Raji (cell line): ENCODE results near the gene SHANK1.

Experiments used
- POLR2A ChIP-seq: IDR thresholded peaks from 2 replicates; pipeline ENCODE4 v1.6.1; 2011; ENCODE audit warnings: low read depth, low read length, control low read depth; ENCODE audit not compliant: insufficient read depth

The SHANK1 gene

DNA sequence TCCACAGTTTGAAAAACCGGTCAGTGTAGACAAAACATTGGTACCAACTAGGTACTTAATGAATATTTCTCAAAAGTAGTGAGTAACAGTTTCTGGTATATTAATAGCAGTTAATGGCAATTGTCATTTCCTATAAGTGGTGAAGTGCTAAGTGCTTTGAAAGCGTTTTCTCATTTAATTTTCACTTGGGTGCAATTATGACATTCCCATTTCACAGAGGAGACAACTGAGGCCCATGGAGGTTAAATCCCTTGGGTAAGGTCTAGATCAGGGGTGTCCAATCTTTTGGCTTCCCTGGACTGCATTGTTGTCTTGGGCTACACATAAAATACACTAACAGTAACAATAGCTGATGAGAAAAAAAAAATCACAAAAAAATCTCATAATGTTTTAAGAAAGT lies 79.2 kb downstream of the SHANK1 start:
- TF ChIP-seq POLR2A, result no peak

DNA sequence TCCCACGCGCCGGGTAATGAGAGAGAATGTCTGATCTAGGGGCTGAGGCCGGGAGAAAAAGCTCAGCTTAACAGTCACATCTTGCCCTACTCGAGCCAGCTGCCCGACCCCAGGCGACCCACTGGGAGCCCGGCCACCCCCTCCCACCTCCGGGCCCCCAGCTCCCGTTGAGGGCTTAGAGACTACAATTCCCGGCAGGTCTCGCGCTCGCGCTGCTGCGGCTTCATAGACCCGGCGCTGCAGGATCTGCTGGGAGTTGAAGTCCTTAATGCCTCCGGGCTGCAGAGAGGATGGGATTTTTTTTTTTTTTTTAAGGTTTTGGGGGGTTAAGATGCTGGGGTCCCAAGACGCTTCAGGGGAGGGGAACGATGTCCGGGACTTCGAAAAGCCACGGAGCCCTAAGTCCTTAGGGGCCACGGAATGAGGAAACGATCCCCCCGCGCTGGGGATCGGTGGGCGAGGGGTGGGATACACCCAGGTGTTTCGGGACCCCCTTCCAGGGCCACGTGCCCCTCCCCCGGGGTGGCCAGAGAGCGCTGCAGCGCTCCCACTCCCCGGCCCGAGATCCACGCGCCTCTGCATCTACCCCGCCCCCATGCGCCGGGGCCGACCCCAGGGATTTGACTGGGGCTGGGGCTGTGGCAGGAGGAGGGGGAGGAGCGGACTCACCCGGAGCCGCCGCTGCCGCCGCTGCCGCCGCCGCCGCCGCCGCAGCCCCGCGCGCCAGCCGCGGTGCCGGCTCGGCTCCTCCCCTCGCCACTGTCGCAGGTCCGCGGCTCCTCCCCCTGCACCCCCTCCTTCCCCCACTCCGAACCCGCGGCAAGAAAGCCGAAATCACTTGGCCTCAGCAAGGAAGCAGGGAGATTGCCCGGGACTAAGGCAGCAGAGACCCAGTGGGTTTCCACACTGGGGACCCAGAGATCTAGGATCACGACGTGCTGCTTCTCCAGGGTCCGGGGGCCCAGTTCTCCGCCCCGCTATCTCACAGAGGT lies 80.2 kb downstream of the SHANK1 start, which contains the start of gene SYT3:
Gene SYT3, minus strand, starts transcription at position 761 of the 992 bp plus-strand sequence. CDS start 2,470 bp downstream, outside the sequence.
- TF ChIP-seq POLR2A, result no peak

DNA sequence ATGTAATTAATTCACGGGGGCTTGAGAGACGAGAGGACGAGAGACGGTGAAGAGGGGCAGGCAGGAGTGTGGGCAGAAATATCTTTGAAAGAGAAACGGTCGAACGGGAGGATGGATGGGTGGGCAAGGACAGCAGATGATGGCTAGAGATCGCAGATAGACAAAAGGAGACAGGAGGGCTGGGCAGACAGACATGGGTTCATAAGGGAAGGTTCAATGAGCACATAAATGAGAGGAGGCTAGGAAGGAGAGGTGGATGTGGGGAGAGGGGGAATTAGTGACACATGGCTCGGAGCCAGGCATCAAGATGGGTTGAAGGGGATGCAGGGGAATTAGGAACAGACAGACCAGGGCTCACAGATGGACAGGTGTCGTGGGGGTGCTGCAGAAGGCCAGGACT lies 81.0 kb downstream of the SHANK1 start:
- TF ChIP-seq POLR2A, result no peak

DNA sequence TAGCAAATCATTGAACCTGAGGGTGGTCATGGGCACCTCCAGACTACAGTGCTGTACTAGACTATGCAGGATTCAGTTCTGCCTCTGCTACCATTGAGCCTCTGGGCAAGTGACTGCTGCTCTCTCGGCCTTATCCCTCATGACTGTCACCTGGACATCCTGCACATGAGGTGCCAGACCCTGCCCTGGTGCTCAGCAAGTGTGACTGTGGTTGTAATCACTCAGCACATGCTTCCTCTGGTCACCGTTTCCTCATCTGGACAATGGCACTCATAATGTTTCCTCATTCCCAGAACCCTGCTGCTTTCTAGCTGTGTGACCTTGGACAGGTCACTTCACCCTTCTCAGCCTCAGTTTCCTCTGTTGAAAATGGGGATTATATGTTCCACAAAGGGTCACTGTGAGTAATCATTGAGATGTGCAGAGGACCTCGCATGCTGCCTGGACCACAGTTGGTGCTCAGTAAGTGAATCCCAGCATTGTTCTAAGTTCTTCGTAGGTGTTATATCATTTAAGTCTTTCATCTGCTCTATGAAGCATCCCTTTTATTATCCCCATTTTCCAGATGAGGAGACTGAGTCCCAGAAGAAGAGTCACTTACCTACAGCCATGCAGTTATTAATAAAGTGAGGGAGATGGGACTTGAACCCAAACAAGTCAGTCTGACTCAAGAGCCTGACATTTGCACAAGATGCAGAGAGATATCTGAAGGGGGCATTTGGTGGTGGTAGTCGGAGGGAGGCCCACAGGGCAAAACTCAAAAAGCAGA lies 83.1 kb downstream of the SHANK1 start:
- no peak for TF ChIP-seq POLR2A

DNA sequence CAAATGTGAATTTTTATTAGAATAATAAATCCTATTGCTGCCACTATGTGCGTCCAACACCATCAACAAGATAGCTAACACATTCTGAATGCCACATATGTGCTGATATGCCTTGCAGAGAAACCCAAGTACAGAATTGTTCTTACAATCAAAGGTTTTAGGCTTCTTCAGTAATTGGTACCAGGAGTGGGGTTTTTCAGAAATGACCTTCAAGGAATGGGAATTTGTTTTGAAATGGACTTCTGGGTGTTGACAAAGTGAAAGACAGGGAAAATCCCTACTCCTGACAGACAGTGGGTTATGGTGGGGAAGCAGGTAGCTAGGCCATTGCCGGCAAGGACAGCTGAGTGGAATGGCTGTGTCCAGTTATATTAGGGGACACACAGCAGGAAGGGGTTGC lies 85.6 kb downstream of the SHANK1 start:
- TF ChIP-seq POLR2A, result no peak

DNA sequence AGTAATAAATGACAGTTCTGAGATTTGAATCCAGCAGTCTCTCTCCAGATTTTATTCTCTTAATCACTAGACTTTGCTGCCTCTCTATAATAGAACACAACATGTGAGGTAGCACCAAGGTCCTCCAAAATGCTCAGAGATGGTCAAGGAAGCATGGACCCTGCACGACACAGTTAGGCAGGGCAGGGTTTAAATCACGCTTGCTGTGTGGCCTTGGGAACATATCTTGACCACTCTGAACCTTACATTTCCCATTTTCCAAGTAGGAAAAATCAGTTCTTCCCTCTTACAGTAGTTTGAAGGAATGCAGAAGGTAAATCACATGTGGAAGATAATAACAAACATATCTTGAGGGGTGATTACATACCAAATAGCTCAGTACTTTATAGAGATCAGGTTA lies 86.2 kb downstream of the SHANK1 start:
- no peak for TF ChIP-seq POLR2A

DNA sequence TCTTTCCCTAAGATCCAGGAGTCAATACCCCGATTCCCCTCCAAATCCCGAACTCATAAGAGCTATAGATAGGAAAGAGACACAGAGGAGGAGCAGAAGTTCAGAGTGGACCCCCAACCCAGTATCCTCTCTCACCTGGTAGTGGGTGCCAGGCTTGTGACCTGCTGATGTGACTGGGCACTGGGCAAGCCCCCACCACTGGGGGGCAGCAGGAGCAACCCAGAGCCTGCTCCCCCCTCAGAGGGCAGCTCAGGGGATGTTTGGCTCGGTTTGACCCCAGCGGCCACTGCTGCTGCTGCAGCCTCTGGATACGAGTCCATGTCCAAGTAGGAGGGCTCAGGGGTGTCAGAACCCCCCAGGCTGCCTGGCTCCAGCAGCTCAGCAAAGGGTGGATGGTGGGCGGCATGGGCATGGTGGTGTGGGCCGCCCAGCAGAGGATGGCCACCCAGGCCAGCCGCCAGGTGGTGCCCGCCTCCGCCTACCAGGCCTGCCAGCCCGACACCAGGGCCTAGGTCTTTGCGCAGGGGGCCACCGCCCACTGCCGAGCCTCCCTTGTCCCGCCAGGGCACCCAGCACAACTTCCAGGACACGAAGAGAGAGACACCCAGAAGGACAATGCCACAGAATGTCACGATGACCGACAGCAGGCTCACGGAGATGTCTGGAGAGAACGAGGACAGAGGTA lies 87.3 kb downstream of the SHANK1 start:
- no peak for TF ChIP-seq POLR2A

DNA sequence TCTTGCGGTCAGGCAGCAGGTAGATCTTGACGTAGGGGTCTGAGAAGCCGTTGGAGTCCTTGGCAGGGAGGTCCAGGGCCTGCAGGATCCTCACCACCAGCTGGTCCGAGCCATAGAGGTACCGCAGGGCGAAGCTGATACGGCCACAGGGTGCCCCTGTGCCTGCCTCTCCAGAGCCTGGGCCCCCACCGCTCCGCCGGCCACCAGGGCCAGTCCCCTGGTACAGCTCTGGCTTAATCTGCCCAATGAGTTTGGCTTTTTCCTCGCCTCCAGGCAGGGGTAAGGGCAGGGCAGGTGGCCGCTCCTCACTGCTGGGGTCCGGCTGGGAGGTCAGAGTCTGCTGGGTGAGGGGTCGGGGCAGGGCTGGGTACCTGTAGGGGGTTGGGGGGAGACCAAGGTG lies 89.8 kb downstream of the SHANK1 start:
- no peak for TF ChIP-seq POLR2A

DNA sequence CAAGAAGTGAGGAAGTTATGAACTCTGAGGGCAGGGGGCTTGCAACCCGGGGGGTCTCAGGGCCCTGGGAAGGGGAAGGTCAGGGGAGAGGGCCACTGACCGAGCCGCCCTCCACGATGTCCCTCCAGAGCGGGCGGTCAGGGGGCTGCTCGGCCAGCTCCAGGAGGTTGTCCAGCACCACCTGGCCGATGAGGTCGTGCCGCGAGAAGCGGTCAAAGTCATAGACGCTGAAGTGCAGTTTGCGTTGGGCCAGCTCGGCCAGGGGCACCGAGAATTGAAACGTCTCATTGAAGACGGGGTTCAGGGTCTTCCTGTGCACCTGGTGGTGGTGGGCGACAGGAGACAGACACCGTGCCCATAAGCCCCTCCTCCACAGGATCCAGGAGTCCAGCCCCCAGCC lies 90.4 kb downstream of the SHANK1 start:
- TF ChIP-seq POLR2A, result no peak

DNA sequence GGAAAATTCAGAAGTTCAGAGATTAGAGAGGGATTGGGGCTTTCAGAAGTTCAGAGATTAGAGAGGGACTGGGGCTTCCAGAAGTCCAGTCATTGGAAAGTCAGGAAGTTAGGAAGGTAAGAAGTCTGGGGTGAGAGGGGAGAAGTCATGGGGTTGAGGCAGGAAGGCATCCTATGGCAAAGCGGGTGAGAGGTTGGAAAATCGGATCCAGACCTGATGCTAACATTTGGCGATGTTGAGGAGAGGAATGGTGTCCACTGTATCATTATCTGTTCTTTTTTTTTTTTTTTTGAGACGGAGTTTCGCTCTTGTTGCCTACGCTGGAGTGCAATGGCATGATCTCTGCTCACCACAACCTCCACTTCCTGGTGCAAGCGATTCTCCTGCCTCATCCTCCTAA lies 91.1 kb downstream of the SHANK1 start:
- TF ChIP-seq POLR2A, result no peak

DNA sequence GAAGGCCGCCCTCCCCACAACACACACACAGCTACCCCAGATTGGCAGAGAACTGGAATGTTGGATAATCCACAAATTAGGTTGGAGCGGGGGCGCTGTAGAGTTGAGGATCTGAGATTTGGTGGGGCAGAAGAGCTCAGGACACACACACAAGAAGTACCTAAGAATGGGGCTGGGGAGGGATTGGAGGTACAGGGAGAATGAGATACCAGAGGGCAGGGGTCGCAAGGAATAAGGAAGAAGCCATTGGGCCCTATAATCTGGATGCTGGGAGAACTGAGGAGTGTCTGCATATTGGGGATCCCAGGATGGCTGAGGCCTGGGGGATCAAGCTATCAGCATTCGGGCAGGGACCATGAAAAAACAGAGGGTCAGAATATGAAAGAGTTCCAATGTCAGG lies 91.5 kb downstream of the SHANK1 start:
- no peak for TF ChIP-seq POLR2A

DNA sequence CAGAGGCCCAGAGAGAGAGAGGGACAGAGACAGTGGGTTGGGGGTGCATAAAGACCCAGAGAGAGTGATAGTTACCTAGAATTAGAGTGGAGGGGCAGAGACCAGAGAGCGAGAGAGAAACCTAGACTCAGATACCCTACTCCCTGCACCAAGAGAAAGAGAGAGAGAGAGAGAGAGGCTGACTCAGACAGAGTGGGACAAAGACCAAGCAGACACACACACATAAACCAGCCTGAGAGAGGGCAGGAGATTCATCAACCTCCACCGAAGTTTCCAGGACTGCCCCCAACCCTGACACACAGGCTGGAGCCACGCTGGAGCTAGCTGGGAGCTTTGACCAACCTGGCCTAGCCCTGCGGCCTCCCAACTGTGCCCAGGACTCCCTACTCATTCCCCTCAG lies 92.8 kb downstream of the SHANK1 start:
- TF ChIP-seq POLR2A, result no peak

DNA sequence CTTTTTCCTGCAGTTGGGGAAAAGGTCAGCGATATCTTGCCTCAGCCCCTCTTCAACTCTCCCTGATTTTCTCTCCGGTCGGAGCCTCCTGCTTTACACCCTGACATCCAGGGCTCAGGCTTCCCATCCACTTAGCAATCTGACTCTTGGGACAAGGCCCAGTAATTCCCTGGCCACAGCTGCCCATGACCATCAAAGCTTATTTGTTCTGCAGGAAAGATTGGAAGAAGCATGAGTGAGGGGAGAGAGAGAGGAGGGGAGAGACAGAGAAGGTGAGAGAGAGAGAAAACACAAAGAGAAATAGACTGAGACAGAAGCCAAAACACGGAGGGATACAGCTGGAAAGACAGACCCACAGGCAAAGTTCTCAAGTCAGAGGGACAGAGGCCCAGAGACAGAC lies 93.6 kb downstream of the SHANK1 start:
- no peak for TF ChIP-seq POLR2A

DNA sequence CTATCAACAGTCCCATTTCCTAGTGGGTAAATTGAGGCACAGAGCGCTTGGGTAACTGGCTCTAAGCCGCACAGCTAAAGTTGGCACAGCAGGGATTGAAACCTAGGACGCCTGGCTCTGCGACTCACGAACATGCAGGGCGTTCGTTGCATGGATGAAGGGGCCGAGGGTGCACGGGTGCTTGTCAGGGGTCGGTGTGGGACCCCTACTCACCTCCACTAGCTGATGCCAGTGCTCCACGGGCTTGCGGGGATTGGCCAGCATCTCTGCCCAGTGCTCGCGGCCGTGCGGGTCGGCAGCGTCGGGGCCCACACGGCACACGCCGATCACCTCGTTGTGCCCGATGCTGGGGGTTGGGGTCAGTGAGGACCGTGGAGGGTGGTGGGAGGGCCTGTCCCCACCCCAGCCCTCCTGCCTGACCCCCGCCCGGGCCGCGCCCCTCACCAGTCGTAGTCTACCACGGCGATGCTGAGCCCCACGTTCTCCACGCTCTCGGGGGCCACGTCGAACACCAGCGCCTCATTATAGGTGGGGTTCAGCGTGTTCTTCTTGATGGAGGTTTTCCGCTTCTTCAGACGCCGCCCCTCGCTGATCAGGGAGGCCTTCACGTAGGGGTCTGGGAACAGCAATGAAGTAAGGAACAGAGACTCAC lies 94.5 kb downstream of the SHANK1 start:
- no peak for TF ChIP-seq POLR2A
